Measurements from ENCODE around the gene ANGPTL2.

- TF ChIP-seq POLR2A (IDR thresholded peaks at IDR 0.05), result no peak
- TF ChIP-seq POLR2AphosphoS5 (IDR thresholded peaks at IDR 0.05), result no peak
- TF ChIP-seq CTCF (IDR thresholded peaks at IDR 0.05), result no peak
- no peak for TF ChIP-seq EP300 (IDR thresholded peaks at IDR 0.05)
These were observed 30.9 kb downstream of the ANGPTL2 start for GRCh38 chr9:127091526-127091925.
